Colonic mucosa (tissue), 4 donors: ENCODE results near the gene BCAS3. TPM values are rescaled to one million over a fixed set of nuclear protein-coding genes. Genes with fewer than 3 reads are reported as not detected.
"Not testable (repeated sequence)": the region's sequence is repeated elsewhere in the genome, so short reads cannot be mapped to it uniquely, and the experiment has no call there.

Source experiments
- DNase-seq: peaks from one replicate; pipeline ENCODE4 v3.0.0-alpha.2; 2020
- H3K27ac ChIP-seq: fragments of 200-600 bp; one replicate; pipeline ENCODE4 v1.8.0; 2021
- H3K27me3 ChIP-seq: fragments of 200-600 bp; one replicate; pipeline ENCODE4 v1.8.0; 2021
- H3K36me3 ChIP-seq: fragments of 200-600 bp; one replicate; pipeline ENCODE4 v1.8.0; 2021
- H3K4me1 ChIP-seq: fragments of 200-600 bp; one replicate; pipeline ENCODE4 v1.8.0; 2021; ENCODE audit warnings: mild to moderate bottlenecking
- H3K4me3 ChIP-seq: fragments of 200-600 bp; one replicate; pipeline ENCODE4 v1.8.0; 2021
- H3K9ac ChIP-seq, 2 donors: one replicate each; pipeline ENCODE4 v1.7.0; 2013; ENCODE audit warnings: control low read depth in 2 of 2, low read depth in 2 of 2, low read length in 2 of 2
- H3K9me3 ChIP-seq: fragments of 200-600 bp; one replicate; pipeline ENCODE4 v1.8.0; 2021
- intact Hi-C: fragments of 100-400 bp; cut with DNase I; formaldehyde crosslinking; loops from one replicate; pipeline ENCODE4 v1.14.1; 2022
- total RNA-seq, 2 donors: library from RNA; stranded (reverse); fragmentation: NEBNext Ultra II Directional in 1 of 2; extraction: Animal tissue kit (Norgen Biotek cat#: 25700) in 1 of 2; gene quantifications; one replicate each; pipeline ENCODE4 v1.2.1, GENCODE V29; 2021
- TF ChIP-seq, protein P1 (sequence below): fragments of 200-600 bp; IDR thresholded peaks from one replicate; pipeline ENCODE4 v1.8.0; 2022; ENCODE audit warnings: antibody characterized with exemption, mild to moderate bottlenecking
- donor health status: healthy.
- donor health status: DM: no; HTN: no; CAD: no.
- donor health status: DM: no; HTN: no; CAD: no.

BCAS3 gene
- total RNA-seq, 2 donors from 2014 or later: 11.0 to 17.8 TPM

DNA sequence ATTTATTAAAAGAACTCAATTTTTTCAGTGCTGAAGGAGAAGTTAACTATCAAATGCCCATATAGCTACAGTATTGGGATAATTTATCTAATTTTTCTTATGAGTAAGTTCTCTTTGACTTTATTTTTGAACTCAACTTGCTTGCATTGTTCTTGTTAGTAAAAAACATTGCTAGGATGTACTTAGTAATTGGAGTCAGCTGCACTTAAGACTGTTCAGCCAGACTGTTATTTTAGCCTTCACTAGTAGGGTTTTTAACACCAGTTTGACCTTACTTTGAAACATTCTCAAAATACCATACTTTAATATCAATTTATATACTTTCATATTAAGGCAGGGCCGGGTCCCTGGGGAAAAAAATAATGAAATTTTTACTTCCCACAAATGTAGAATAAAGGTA is 465.4 kb downstream of the BCAS3 start:
- Histone ChIP-seq H3K9me3 (no peaks in the 10 kb centered on the region), H3K4me3 (no peak overlapping the region), H3K9ac (no peak overlapping the region), H3K27me3 (no peaks in the 10 kb centered on the region), H3K4me1 (peaks cover 5% of the 10 kb centered on the region), H3K36me3 (no peaks in the 10 kb centered on the region), H3K27ac (no peak overlapping the region)
- intact Hi-C loops: no loop called here
- TF ChIP-seq, protein P1, sequence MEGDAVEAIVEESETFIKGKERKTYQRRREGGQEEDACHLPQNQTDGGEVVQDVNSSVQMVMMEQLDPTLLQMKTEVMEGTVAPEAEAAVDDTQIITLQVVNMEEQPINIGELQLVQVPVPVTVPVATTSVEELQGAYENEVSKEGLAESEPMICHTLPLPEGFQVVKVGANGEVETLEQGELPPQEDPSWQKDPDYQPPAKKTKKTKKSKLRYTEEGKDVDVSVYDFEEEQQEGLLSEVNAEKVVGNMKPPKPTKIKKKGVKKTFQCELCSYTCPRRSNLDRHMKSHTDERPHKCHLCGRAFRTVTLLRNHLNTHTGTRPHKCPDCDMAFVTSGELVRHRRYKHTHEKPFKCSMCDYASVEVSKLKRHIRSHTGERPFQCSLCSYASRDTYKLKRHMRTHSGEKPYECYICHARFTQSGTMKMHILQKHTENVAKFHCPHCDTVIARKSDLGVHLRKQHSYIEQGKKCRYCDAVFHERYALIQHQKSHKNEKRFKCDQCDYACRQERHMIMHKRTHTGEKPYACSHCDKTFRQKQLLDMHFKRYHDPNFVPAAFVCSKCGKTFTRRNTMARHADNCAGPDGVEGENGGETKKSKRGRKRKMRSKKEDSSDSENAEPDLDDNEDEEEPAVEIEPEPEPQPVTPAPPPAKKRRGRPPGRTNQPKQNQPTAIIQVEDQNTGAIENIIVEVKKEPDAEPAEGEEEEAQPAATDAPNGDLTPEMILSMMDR: no peak
- no peak for DNase-seq

DNA sequence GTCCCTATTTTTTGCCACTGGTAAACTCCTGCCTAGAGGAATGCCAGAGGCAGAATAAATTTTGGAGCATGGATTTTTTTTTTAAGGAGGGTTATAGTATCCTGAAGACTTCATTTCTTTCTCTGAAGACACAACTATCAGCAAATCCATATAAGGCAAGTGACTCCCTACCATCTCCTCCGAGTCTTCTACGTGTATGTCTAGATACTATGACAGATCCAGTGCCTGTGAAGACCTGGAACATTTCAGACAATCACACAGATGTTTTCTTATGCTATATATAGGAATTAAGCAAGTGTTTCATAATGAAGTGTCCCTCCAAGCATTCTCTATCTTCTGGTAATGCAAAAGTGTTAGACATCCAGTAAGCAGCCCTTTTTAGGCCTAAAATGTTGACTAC is 466.5 kb downstream of the BCAS3 start:
- peaks cover 5% of the 10 kb centered on the region for H3K4me1 ChIP-seq
- H3K36me3 ChIP-seq: no peaks in the 10 kb centered on the region
- H3K4me3 ChIP-seq: no peak overlapping the region
- intact Hi-C loops: no loop called here
- no peaks in the 10 kb centered on the region for H3K27me3 ChIP-seq
- H3K27ac ChIP-seq: no peak overlapping the region
- TF ChIP-seq, protein P1: no peak
- H3K9me3 ChIP-seq: no peaks in the 10 kb centered on the region
- no peak overlapping the region for H3K9ac ChIP-seq
- DNase-seq: no peak

DNA sequence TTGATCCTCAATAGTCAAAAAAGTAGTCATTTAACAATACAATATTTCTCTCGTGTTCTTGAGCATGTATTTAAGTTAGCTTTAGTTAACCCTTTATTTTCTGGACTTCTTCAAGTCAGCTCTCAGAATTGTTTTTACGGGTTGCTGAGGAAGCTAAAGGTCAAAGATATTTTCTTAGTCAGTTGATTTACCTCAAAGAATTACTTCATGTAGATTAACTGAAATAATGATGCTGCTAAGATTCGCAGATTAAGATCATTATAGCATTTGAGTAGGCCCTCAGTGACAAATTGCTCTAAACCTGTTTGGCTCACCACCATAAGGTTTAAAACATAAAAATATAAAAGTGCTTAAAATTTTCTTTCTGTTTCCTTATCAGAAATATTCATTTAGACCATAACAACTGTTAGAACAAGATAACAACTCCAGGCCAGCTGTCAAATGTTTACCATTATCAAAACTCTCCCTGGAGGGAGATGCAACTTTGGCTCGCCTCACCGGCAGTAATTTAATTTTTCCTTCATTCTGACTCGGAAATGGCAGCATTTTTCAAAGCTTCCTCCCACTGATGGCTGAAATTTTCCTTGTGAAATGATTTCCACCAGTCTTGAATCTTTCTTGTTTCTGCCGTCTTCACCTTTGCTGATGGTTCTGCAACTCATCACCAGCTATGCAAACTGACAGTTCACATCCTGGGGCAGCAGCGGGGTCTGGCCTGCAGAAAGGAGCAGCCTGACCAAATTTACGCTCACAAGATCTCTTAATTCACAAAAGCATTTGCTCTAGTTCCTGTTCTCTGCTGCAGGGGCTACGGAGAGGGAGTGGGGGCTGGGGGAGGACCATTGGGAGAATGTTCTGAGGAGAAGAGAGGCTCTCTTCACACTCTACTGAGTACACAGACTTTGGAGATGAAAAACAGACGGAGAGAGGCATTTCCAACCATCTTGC is 467.2 kb downstream of the BCAS3 start:
- no peaks in the 10 kb centered on the region for H3K27me3 ChIP-seq
- no peaks in the 10 kb centered on the region for H3K9me3 ChIP-seq
- no peak overlapping the region for H3K4me3 ChIP-seq
- H3K4me1 ChIP-seq: no peaks in the 10 kb centered on the region
- no peaks in the 10 kb centered on the region for H3K36me3 ChIP-seq
- no peak overlapping the region for H3K9ac ChIP-seq
- no peak overlapping the region for H3K27ac ChIP-seq
- no peak for DNase-seq
- TF ChIP-seq, protein P1: no peak
- intact Hi-C loops: no loop called here

DNA sequence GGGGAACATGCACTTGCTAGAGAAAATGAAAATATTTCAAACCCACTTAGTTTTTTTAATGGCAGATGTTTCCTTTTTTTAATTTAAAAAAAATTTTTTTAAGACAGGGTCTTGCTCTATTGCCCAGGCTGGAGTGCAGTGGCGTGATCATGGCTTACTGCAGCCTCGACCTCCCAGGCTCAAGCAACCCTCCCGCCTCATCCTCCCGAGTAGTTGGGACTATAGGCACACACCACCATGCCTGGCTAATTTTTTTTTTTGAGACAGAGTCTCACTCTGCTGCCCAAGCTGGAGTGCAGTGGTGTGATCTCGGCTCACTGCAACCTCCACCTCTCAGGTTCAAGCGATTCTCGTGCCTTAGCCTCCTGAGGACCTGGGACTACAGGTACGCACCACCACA is 469.2 kb downstream of the BCAS3 start:
- DNase-seq, intact Hi-C loops, H3K4me1 ChIP-seq, H3K9ac ChIP-seq, H3K27ac ChIP-seq, H3K36me3 ChIP-seq, H3K27me3 ChIP-seq, H3K4me3 ChIP-seq, H3K9me3 ChIP-seq: not testable (repeated sequence)

DNA sequence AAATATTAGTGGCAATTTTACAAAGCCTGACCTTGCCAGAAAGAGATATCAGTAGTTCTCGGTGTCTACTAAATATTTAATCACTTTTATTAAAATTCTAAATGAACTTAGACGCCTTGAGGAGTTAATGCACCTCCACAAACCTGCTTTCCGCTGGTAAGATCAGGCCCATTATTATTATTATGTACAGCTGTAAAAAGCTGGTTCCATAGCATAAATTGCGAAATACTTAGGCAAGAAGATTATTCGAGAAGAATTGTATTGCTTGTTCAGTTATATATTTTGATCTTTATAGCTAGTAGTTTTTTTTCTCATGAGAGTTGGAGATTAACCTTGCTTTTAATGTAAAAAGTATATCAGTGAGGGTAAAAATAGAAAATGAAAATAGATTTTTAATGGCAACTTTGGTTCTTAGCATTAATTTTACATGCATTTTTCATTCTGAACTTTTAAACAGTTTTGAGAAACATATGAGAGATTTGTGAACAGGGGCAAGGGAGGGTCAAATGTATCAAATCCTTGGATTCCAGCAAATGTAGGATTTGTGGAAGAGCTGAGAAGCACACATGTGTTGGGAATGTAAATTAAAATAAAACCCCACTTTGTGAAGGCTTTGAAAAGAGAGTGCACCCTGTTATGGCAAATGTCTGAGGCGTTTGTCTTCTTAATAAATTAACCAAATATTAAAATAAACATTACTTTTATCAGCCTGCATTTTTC is 471.6 kb downstream of the BCAS3 start:
- H3K9ac ChIP-seq: no peak overlapping the region
- H3K36me3 ChIP-seq: no peaks in the 10 kb centered on the region
- no peak overlapping the region for H3K4me3 ChIP-seq
- no peak for DNase-seq
- no peaks in the 10 kb centered on the region for H3K27me3 ChIP-seq
- intact Hi-C loops: no loop called here
- H3K27ac ChIP-seq: no peak overlapping the region
- H3K4me1 ChIP-seq: no peaks in the 10 kb centered on the region
- TF ChIP-seq, protein P1: no peak
- H3K9me3 ChIP-seq: no peaks in the 10 kb centered on the region
